Lower lobe of right lung (tissue), 2 donors: ENCODE data around the gene TTLL6. TPM values are rescaled to one million over a fixed set of nuclear protein-coding genes. Genes with fewer than 3 reads are reported as not detected.

Experiments
- ATAC-seq, 2 donors: fragments of 200-7000 bp; cut with Tn5 transposase; one replicate each; pipeline ENCODE4 v1.9.1; 2020 to 2022; ENCODE audit warnings: mild to moderate bottlenecking in 2 of 2, moderate library complexity in 2 of 2
- DNase-seq: peaks from one replicate; pipeline ENCODE4 v3.0.0-alpha.2; 2020
- H3K27ac ChIP-seq: fragments of 200-600 bp; one replicate; pipeline ENCODE4 v1.8.0; 2022
- H3K27me3 ChIP-seq: fragments of 200-600 bp; one replicate; pipeline ENCODE4 v1.8.0; 2022; ENCODE audit warnings: low read depth
- H3K36me3 ChIP-seq: fragments of 200-600 bp; one replicate; pipeline ENCODE4 v1.8.0; 2022; ENCODE audit warnings: mild to moderate bottlenecking
- H3K4me1 ChIP-seq: fragments of 200-600 bp; one replicate; pipeline ENCODE4 v1.8.0; 2022
- H3K4me3 ChIP-seq: fragments of 200-600 bp; one replicate; pipeline ENCODE4 v1.8.0; 2022; ENCODE audit warnings: mild to moderate bottlenecking
- H3K9me3 ChIP-seq: fragments of 200-600 bp; one replicate; pipeline ENCODE4 v1.8.0; 2022
- intact Hi-C: fragments of 100-400 bp; cut with DNase I; formaldehyde crosslinking; loops from one replicate; pipeline ENCODE4 v1.11.0; 2022
- total RNA-seq: library from RNA; stranded (reverse); fragmentation: NEBNext Ultra II Directional; extraction: Animal tissue kit (Norgen Biotek cat#: 25700); gene quantifications from one replicate; pipeline ENCODE4 v1.2.1, GENCODE V29; 2021
- TF ChIP-seq, protein P1 (sequence below): fragments of 200-600 bp; IDR thresholded peaks from one replicate; pipeline ENCODE4 v1.8.0; 2022; ENCODE audit warnings: antibody characterized with exemption, mild to moderate bottlenecking
- donor health status: DM: no; HTN: yes; CAD: no; lungs with severe emphysema.

The TTLL6 gene
- total RNA-seq, 1 donor from 2014 or later: 2.7 TPM

DNA sequence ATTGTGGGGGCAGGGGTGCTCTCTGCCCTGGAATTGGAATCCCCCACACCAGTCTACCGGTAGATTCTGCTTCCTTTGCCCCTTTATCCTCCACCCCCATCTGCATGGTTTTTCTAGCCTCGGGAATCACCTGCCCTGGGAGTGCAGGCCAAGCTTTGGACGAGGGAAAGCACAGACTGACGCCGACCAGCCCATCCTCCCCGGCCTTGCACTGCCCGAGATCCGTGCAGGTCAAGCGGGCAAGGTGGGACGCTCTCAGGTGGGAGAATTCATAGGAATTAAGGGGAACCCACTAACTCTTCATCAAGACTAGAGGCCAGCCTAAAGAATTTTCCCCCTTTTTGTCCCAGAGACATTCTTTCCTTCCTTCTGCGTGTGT, 78.6 kb downstream of the TTLL6 start:
- Histone ChIP-seq H3K27me3 (peaks cover 99% of the 10 kb centered on the region), H3K27ac (no peak overlapping the region), H3K9me3 (no peaks in the 10 kb centered on the region), H3K4me3 (no peak overlapping the region), H3K36me3 (no peaks in the 10 kb centered on the region), H3K4me1 (no peaks in the 10 kb centered on the region)
- DNase-seq: no peak
- TF ChIP-seq, protein P1, sequence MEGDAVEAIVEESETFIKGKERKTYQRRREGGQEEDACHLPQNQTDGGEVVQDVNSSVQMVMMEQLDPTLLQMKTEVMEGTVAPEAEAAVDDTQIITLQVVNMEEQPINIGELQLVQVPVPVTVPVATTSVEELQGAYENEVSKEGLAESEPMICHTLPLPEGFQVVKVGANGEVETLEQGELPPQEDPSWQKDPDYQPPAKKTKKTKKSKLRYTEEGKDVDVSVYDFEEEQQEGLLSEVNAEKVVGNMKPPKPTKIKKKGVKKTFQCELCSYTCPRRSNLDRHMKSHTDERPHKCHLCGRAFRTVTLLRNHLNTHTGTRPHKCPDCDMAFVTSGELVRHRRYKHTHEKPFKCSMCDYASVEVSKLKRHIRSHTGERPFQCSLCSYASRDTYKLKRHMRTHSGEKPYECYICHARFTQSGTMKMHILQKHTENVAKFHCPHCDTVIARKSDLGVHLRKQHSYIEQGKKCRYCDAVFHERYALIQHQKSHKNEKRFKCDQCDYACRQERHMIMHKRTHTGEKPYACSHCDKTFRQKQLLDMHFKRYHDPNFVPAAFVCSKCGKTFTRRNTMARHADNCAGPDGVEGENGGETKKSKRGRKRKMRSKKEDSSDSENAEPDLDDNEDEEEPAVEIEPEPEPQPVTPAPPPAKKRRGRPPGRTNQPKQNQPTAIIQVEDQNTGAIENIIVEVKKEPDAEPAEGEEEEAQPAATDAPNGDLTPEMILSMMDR: no peak
- no peak for ATAC-seq
- intact Hi-C loops: no loop called here

- Histone ChIP-seq H3K36me3 (no peaks in the 10 kb centered on the region), H3K4me1 (no peaks in the 10 kb centered on the region), H3K27me3 (peaks cover 99% of the 10 kb centered on the region), H3K4me3 (no peak overlapping the region), H3K27ac (no peak overlapping the region), H3K9me3 (no peaks in the 10 kb centered on the region)
- TF ChIP-seq, protein P1: no peak
- intact Hi-C loops: no loop called here
- DNase-seq (no peak), ATAC-seq (no peak)
Observed at GRCh38 chr17:48737330-48738043, 79.5 kb downstream of the TTLL6 start.

- TF ChIP-seq, protein P1: no peak
- intact Hi-C loops: no loop called here
- no peak overlapping the region for H3K4me3 ChIP-seq
- H3K4me1 ChIP-seq: no peaks in the 10 kb centered on the region
- H3K27me3 ChIP-seq: peaks cover 97% of the 10 kb centered on the region
- ATAC-seq (no peak), DNase-seq (no peak)
- H3K9me3 ChIP-seq: no peaks in the 10 kb centered on the region
- no peaks in the 10 kb centered on the region for H3K36me3 ChIP-seq
- no peak overlapping the region for H3K27ac ChIP-seq
Observed at GRCh38 chr17:48735062-48735351, 82.0 kb downstream of the TTLL6 start.

- Histone ChIP-seq H3K27me3 (peaks cover 97% of the 10 kb centered on the region), H3K9me3 (no peaks in the 10 kb centered on the region), H3K27ac (no peak overlapping the region), H3K4me3 (no peak overlapping the region), H3K4me1 (no peaks in the 10 kb centered on the region), H3K36me3 (no peaks in the 10 kb centered on the region)
- peak in 1 of 2 donors; percentile 30 for ATAC-seq
- TF ChIP-seq, protein P1: no peak
- DNase-seq: no peak
- intact Hi-C loops: no loop called here
Observed at GRCh38 chr17:48734333-48735061, 82.5 kb downstream of the TTLL6 start.

DNA sequence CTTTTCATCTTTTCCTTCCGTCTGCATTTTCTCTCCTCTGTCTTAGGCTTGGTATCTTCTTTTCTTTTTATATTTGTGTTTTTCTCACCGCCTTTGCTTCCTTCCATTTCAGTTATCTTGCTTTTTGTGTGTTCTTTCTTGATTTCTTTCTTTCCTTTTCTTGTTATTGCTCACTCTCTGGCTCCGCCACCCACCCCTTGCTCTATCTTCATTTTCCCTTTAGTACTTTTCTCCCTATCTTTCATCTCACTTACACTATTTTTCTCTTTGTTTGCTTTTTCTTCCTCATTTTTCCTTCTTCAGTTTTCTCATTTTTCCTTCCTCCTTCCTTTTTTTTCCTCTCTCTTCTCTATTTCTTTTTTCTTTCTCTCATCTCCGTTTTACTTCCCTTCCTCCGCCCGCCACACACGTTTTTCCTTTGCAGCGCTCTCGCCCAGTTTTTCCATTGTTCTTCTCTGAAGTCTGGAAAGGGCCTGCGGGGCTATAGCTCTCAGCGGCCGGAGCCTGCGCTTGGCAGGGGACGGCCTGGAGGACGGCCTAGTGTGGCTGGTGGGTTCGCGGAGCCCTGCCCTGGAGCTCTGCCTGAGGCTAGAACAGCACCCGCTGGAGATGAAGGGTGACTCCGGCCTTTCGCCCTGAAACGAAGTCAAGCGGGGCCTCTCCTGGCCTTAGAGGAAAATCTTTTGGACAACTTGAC, 83.2 kb downstream of the TTLL6 start:
- intact Hi-C loops: no loop called here
- H3K9me3 ChIP-seq: no peaks in the 10 kb centered on the region
- H3K4me3 ChIP-seq: no peak overlapping the region
- DNase-seq (no peak), ATAC-seq (no peak)
- H3K36me3 ChIP-seq: no peaks in the 10 kb centered on the region
- no peaks in the 10 kb centered on the region for H3K4me1 ChIP-seq
- H3K27ac ChIP-seq: no peak overlapping the region
- TF ChIP-seq, protein P1: no peak
- H3K27me3 ChIP-seq: peaks cover 97% of the 10 kb centered on the region
